Common myeloid progenitor, CD34-positive (primary cell): ENCODE data around the gene OR4D2.

Experiments used
- CTCF ChIA-PET: fragments of 350-600 bp; sonication (Branson Sonifier 250); formaldehyde crosslinking; loops from one replicate; lab custom pipeline; 2021; ENCODE audit warnings: antibody characterized with exemption; lab: Charles Lee
- POLR2A ChIA-PET: fragments of 350-600 bp; sonication (Branson Sonifier 250); formaldehyde crosslinking; loops from one replicate; lab custom pipeline; 2021; ENCODE audit warnings: antibody characterized with exemption; lab: Charles Lee
- DNase-seq, 3 donors: peaks; one replicate each; pipeline versions ENCODE4 v3.0.0 to v3.0.0-alpha.2; 2013
- H3K27ac ChIP-seq, 2 experiments: 1 replicate in 1 of 2; 2 replicates in 1 of 2; pipeline ENCODE4 v1.7.0; 2013; ENCODE audit warnings: inconsistent platforms in 2 of 2, low read length in 2 of 2, mild to moderate bottlenecking in 2 of 2, low read depth in 1 of 2, moderate library complexity in 1 of 2; ENCODE audit not compliant: severe bottlenecking in 2 of 2, insufficient read depth in 1 of 2, poor library complexity in 1 of 2
- H3K27me3 ChIP-seq, 5 experiments: replicated peaks in 2 of 5; 1 replicate in 3 of 5; 2 replicates in 2 of 5; pipeline versions ENCODE4 v1.6.1 to v1.7.0; 2013; ENCODE audit warnings: low read length in 4 of 5, mild to moderate bottlenecking in 2 of 5, moderate library complexity in 2 of 5, inconsistent platforms in 1 of 5; ENCODE audit not compliant: insufficient read depth in 5 of 5, control insufficient read depth in 4 of 5
- H3K36me3 ChIP-seq, 4 experiments: 1 replicate in 2 of 4; 2 replicates in 2 of 4; pipeline versions ENCODE4 v1.6.1 to v1.7.0; 2013; ENCODE audit warnings: low read length in 3 of 4, control low read depth in 1 of 4, mild to moderate bottlenecking in 1 of 4; ENCODE audit not compliant: control insufficient read depth in 4 of 4, insufficient read depth in 4 of 4
- H3K4me1 ChIP-seq, 4 experiments: 1 replicate in 3 of 4; 2 replicates in 1 of 4; pipeline versions ENCODE4 v1.6.1 to v1.7.1; 2013; ENCODE audit warnings: low read length in 3 of 4, mild to moderate bottlenecking in 3 of 4, control low read depth in 1 of 4, inconsistent platforms in 1 of 4, moderate library complexity in 1 of 4; ENCODE audit not compliant: control insufficient read depth in 4 of 4, insufficient read depth in 4 of 4; ENCODE audit errors: control extremely low read depth in 1 of 4
- H3K4me3 ChIP-seq, 7 experiments: 1 replicate in 4 of 7; 2 replicates in 3 of 7; pipeline versions ENCODE4 v1.5.1 to v1.7.0; 2013; ENCODE audit warnings: mild to moderate bottlenecking in 7 of 7, low read length in 6 of 7, moderate library complexity in 6 of 7, inconsistent platforms in 2 of 7, low read depth in 2 of 7, control low read depth in 1 of 7; ENCODE audit not compliant: insufficient read depth in 4 of 7, control insufficient read depth in 1 of 7; ENCODE audit errors: extremely low read depth in 1 of 7
- H3K9me3 ChIP-seq, 5 experiments: 1 replicate in 4 of 5; 2 replicates in 1 of 5; pipeline versions ENCODE4 v1.6.1 to v1.7.1; 2013; ENCODE audit warnings: low read length in 4 of 5, mild to moderate bottlenecking in 2 of 5, inconsistent platforms in 1 of 5, low read depth in 1 of 5, moderate library complexity in 1 of 5; ENCODE audit not compliant: control insufficient read depth in 4 of 5, insufficient read depth in 2 of 5; ENCODE audit errors: control extremely low read depth in 1 of 5
- WGBS: methylation state at CpG from one replicate; pipeline ENCODE4 v1.1.5; 2013; ENCODE audit not compliant: insufficient coverage; 5-methylcytosine and 5-hydroxymethylcytosine counted together

Gene OR4D2

DNA sequence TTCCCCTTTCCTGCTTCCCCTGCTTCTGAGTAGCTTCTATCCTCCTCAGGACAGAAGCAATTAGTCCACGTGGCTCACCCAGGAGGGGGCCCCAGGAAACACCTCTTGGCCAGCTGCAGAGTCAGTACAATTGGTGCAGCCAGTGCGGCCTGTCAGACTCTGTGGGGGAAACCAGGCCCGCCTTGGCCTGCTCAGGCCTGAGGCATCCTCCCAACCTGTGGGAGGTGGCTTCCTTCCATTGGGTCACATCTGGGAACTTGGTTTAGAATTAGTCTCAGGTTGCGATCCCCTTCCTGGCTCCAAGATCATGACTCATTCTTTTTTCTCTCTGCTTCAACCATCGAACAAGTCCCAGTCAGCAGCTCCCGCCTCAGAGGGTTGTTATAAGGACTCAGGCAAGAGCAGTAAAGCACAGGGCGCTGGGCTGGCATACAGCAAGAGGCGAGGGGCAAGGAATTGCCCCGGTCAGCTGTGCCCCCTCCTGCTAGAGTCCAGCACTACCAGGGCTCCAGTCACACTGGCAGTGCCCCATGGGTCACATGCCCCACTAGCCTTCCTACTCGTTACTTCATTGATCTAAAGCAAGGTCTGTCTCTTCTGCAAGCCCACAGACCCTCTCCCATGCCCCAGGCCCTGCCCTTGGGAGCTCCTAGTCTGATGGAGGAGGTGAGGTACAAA lies 17.7 kb downstream of the OR4D2 start:
- Histone ChIP-seq H3K4me3 (no peak overlapping the region), H3K9me3 (no peaks in the 10 kb centered on the region), H3K27me3 (peaks cover 0 to 4% (median 0%) of the 10 kb centered on the region in 5 experiments), H3K36me3 (no peaks in the 10 kb centered on the region), H3K4me1 (peaks cover 0 to 36% (median 11%) of the 10 kb centered on the region in 4 experiments), H3K27ac (peak overlapping the region in 1 of 2 experiments; percentile 39)
- CTCF ChIA-PET: interaction anchor here (1.1 to 1.8 kb wide), 4 partner anchors 9 to 434 kb away, joined by 3 to 5 read pairs (median 4); no protein-coding TSS in a partner anchor
- DNase-seq: peak; percentile 9 to 29 (median 18)
- POLR2A ChIA-PET: no interaction called here
- WGBS: 73% methylated on average over 9 of the region's 10 CpGs

DNA sequence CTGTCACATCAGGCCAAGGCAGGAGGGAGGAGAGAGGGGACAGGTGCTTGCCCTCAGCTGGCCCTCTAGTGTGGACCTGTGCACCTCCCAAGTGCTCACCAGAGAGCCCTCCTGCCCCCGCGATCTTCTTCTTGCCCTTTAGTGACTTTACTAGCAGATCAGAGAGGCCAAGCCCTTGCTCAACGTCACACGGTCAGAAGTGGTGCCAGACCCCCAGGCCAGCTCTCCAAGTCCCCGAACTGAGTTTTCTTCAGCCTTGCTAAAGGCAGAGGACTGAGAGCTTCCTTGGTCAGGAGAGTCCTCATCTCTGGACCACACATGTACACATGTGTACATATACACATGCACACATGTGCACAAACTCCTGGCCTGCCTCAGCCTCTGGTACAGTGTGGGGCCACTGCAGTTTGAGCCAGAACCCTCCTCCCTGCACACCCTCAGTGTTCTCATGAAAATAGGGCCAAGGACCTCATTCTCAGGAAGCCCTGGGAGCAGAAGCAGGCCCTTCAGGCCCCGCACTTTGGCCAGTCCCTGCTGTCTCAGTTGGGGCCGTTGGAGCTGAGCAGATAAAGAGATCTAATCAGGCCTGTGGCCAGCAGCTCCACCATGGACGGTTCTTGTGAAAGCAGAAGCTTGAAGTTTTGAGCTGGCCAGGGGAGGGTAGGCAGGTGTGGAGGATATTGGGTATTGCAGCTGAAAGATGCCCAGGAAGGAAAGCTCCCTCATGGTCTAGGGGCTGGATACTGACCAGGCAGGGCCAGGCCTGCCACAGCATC lies 18.4 kb downstream of the OR4D2 start:
- Histone ChIP-seq H3K4me3 (no peak overlapping the region), H3K9me3 (no peaks in the 10 kb centered on the region), H3K27ac (peak overlapping the region in 1 of 2 experiments; percentile 39), H3K36me3 (no peaks in the 10 kb centered on the region), H3K4me1 (peaks cover 0 to 36% (median 18%) of the 10 kb centered on the region in 4 experiments), H3K27me3 (peaks cover 0 to 4% (median 0%) of the 10 kb centered on the region in 5 experiments)
- peak in 1 of 3 donors; percentile 19 for DNase-seq
- ChIA-PET POLR2A (no interaction called here), CTCF (interaction anchor here (1.1 to 1.8 kb wide), 3 partner anchors 9 to 435 kb away, joined by 3 to 5 read pairs (median 4); no protein-coding TSS in a partner anchor)
- WGBS: 79% methylated on average over 8 of the region's 8 CpGs

DNA sequence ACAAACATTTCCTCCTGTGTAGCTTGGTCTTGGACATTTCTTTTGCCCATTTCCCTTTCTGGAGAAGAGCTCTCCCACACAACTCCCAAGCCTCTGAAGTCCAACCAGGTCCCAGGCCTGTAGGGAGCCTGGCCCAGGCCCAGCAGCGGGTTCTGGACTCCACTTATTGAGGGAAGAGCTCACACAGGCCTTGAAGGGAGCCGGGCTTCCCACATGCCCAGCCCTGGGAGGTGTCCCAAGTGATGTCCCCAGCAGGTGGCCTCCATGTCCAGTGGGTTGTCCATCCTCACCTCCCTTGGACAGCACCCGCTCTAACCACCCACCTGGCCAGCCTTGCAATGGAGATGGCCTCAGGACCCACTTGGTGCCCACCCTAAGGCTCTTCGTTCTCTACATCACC lies 19.8 kb downstream of the OR4D2 start:
- Histone ChIP-seq H3K4me1 (peaks cover 0 to 36% (median 18%) of the 10 kb centered on the region in 4 experiments), H3K9me3 (no peaks in the 10 kb centered on the region), H3K27ac (no peak overlapping the region), H3K36me3 (no peaks in the 10 kb centered on the region), H3K27me3 (peaks cover 0 to 4% (median 0%) of the 10 kb centered on the region in 5 experiments), H3K4me3 (no peak overlapping the region)
- ChIA-PET POLR2A (interaction anchor here (0.6 kb wide), 1 partner anchor 235 kb away, joined by 3 read pairs; no protein-coding TSS in a partner anchor), CTCF (interaction anchor here (1.0 to 1.1 kb wide), 3 partner anchors 14 to 22 kb away, joined by 3 to 4 read pairs (median 3); no protein-coding TSS in a partner anchor)
- 100% methylated on average over 3 of the region's 4 CpGs for WGBS
- no peak for DNase-seq

DNA sequence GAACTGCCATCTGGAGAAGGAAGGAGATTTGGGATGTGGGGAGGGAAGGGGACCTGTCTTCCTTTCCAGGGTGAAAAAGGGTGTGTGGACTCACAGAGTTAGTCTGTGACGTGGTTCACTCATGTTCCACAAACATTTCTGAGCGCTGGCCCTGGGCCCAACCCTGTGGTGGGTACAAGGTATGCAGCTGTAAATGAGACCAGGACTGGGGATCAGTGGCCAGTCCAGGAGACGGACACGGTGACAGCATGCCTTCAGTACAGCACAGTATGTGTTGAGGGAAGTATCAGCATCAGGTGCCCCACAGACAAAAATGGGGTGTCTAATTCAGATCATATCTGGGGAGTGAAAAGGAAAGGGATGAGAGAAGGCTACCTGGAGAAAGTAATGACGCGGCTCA lies 20.3 kb downstream of the OR4D2 start:
- Histone ChIP-seq H3K9me3 (no peaks in the 10 kb centered on the region), H3K27ac (no peak overlapping the region), H3K27me3 (peaks cover 0 to 4% (median 0%) of the 10 kb centered on the region in 5 experiments), H3K4me1 (peaks cover 0 to 36% (median 18%) of the 10 kb centered on the region in 4 experiments), H3K36me3 (no peaks in the 10 kb centered on the region), H3K4me3 (no peak overlapping the region)
- POLR2A ChIA-PET: interaction anchor here (0.6 kb wide), 1 partner anchor 236 kb away, joined by 3 read pairs; no protein-coding TSS in a partner anchor
- CTCF ChIA-PET: interaction anchor here (1.0 to 1.1 kb wide), 3 partner anchors 13 to 22 kb away, joined by 3 to 4 read pairs (median 3); no protein-coding TSS in a partner anchor
- 100% methylated on average over 6 of the region's 6 CpGs for WGBS
- no peak for DNase-seq

DNA sequence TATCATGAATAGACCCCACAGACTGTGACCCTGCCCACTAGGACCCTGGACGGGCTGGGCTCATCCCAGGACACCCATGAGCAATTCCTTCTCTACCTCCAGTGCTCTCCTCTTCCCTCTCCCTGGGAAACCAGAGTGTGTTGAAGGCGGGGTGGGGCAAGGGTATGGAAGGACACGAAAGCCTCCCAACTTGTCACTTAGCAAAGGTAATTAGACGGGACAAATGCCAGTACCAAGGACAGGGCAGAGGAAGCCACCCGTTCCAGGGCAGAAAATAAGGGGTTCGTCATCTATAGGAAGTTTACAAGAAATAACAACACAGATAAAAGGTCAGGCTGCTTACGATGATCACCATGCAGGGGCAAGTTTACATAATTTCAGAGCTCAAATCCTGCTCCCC lies 20.9 kb downstream of the OR4D2 start:
- H3K27ac ChIP-seq: no peak overlapping the region

DNA sequence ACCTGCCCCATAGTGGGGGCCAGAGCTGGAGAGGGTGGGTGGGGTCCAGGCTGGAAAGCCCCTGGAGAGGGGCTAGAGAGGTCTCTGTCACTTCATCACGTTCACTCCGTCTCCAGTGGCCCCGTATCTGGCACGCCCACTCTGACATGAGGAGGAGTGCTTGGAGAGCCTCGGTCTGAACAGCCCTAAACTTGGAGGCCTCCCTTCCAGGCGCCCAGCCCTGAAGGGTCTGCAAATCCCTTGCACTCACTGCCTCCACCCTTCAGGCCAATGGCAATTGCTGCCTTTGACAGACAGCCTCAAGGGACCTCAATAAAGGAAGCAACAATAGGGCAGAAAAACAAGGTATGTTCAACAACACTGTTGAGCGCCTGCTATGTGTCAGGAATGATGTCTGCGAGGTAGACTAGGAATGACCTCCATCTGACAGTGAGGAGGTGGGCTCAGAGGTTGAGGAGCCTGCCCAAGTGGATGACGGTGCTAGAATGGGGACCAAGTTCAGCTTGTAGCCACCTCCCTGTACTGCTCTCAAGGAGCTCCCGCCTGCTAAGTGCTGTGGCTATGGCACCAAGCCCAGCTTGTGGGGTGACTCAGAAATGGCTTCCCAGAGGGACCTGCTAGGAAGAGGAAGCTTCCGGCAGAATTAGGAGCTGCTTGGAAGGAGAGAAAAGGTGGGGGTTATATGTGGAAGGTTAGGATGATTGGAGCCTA lies 22.8 kb downstream of the OR4D2 start:
- ChIA-PET POLR2A (no interaction called here), CTCF (interaction anchor here (0.9 to 1.7 kb wide), 4 partner anchors 11 to 60 kb away, joined by 3 to 8 read pairs (median 6); partner anchors contain the start of gene MKS1)
- peaks cover 0 to 4% (median 0%) of the 10 kb centered on the region in 5 experiments for H3K27me3 ChIP-seq
- no peak overlapping the region for H3K4me3 ChIP-seq
- H3K27ac ChIP-seq: no peak overlapping the region
- no peaks in the 10 kb centered on the region for H3K9me3 ChIP-seq
- no peaks in the 10 kb centered on the region for H3K36me3 ChIP-seq
- H3K4me1 ChIP-seq: peaks cover 0 to 25% (median 13%) of the 10 kb centered on the region in 4 experiments
- WGBS: 59% methylated on average over 11 of the region's 11 CpGs
- peak; percentile 54 to 77 (median 73) for DNase-seq

More for the DNA sequence above, 20.9 kb downstream of the OR4D2 start:
- Histone ChIP-seq H3K27me3 (peaks cover 0 to 4% (median 0%) of the 10 kb centered on the region in 5 experiments), H3K4me3 (no peak overlapping the region), H3K9me3 (no peaks in the 10 kb centered on the region), H3K36me3 (no peaks in the 10 kb centered on the region), H3K4me1 (peaks cover 0 to 39% (median 18%) of the 10 kb centered on the region in 4 experiments)
- POLR2A ChIA-PET: no interaction called here
- WGBS: 83% methylated on average over 3 of the region's 7 CpGs
- CTCF ChIA-PET: no interaction called here
- no peak for DNase-seq
